ENCODE data around the gene CD160. TPM values are rescaled to one million over a fixed set of nuclear protein-coding genes. Genes with fewer than 3 reads are reported as not detected.

The CD160 gene
- polyA plus RNA-seq, 1 experiment, result not detected

GRCh38 chr1:145689922-145690321 lies 29.4 kb upstream of the CD160 start:
- TF ChIP-seq CTCF (IDR thresholded peaks at IDR 0.05; ENCODE audit: insufficient read depth, low read depth, low read length), result no peak
- ChIA-PET CTCF (interaction anchor here (1.4 to 2.2 kb wide), 2 partner anchors 14 to 31 kb away, joined by 4 to 8 read pairs; no protein-coding TSS in a partner anchor), POLR2A (no interaction called here)
- H3K4me3 ChIP-seq (ENCODE audit: low read depth, low read length), result no peak overlapping the region
- no peak for DNase-seq (ENCODE audit: low read depth)
- H3K27me3 ChIP-seq (ENCODE audit: control insufficient read depth, insufficient read depth, low read length), result no peaks in the 10 kb centered on the region
- H3K36me3 ChIP-seq (ENCODE audit: control insufficient read depth, insufficient read depth, low read length), result no peaks in the 10 kb centered on the region

GRCh38 chr1:145690587-145691558 lies 28.4 kb upstream of the CD160 start:
- Histone ChIP-seq H3K27me3 (ENCODE audit: control insufficient read depth, insufficient read depth, low read length) (no peaks in the 10 kb centered on the region), H3K4me3 (ENCODE audit: low read depth, low read length) (no peak overlapping the region), H3K36me3 (ENCODE audit: control insufficient read depth, insufficient read depth, low read length) (no peaks in the 10 kb centered on the region)
- TF ChIP-seq CTCF (IDR thresholded peaks at IDR 0.05; ENCODE audit: insufficient read depth, low read depth, low read length), result no peak
- ChIA-PET CTCF (no interaction called here), POLR2A (no interaction called here)
- DNase-seq (ENCODE audit: low read depth), result peak; percentile 26

- Histone ChIP-seq H3K36me3 (ENCODE audit: control insufficient read depth, insufficient read depth, low read length) (no peaks in the 10 kb centered on the region), H3K27me3 (ENCODE audit: control insufficient read depth, insufficient read depth, low read length) (no peaks in the 10 kb centered on the region), H3K4me3 (ENCODE audit: low read depth, low read length) (no peak overlapping the region)
- CTCF ChIA-PET, result interaction anchor here (1.0 to 1.2 kb wide), 2 partner anchors 10 to 28 kb away, joined by 3 read pairs; no protein-coding TSS in a partner anchor
- no peak for TF ChIP-seq CTCF (IDR thresholded peaks at IDR 0.05; ENCODE audit: insufficient read depth, low read depth, low read length)
- no peak for DNase-seq (ENCODE audit: low read depth)
- POLR2A ChIA-PET, result no interaction called here
These were observed 26.4 kb upstream of the CD160 start for GRCh38 chr1:145692785-145693443.

- no peak for DNase-seq (ENCODE audit: low read depth)
These were observed 23.3 kb upstream of the CD160 start for GRCh38 chr1:145695821-145696629.

More at GRCh38 chr1:145695821-145696629, 23.3 kb upstream of the CD160 start:
- ChIA-PET POLR2A (no interaction called here), CTCF (interaction anchor here (1.5 kb wide), 1 partner anchor 25 kb away, joined by 4 read pairs; no protein-coding TSS in a partner anchor)
- Histone ChIP-seq H3K27me3 (ENCODE audit: control insufficient read depth, insufficient read depth, low read length) (no peaks in the 10 kb centered on the region), H3K4me3 (ENCODE audit: low read depth, low read length) (no peak overlapping the region), H3K36me3 (ENCODE audit: control insufficient read depth, insufficient read depth, low read length) (no peaks in the 10 kb centered on the region)
- TF ChIP-seq CTCF (IDR thresholded peaks at IDR 0.05; ENCODE audit: insufficient read depth, low read depth, low read length), result no peak

Measured in BJ (cell line).